CD14-positive monocyte (primary cell): ENCODE data around the gene RABGAP1. TPM values are rescaled to one million over a fixed set of nuclear protein-coding genes. Genes with fewer than 3 reads are reported as not detected.

Source experiments
- DNase-seq, 3 donors: peaks; one replicate each; pipeline ENCODE4 v3.0.0-alpha.2; 2011 to 2022
- H2AFZ ChIP-seq: 2 replicates; pipeline ENCODE4 v1.6.0; 2012; ENCODE audit warnings: mild to moderate bottlenecking, low read depth, low read length, inconsistent platforms; ENCODE audit not compliant: insufficient read depth, poor library complexity, severe bottlenecking
- H3K27ac ChIP-seq, 2 donors: 1 replicate in 1 of 2; 2 replicates in 1 of 2; pipeline ENCODE4 v1.5.1; 2012 to 2013; ENCODE audit warnings: low read length in 2 of 2, control low read depth in 1 of 2, inconsistent platforms in 1 of 2, low read depth in 1 of 2, mild to moderate bottlenecking in 1 of 2
- H3K27me3 ChIP-seq, 2 donors: one replicate each; pipeline versions ENCODE4 v1.6.0 to v1.6.1; 2011 to 2013; ENCODE audit warnings: low read length in 2 of 2; ENCODE audit not compliant: control insufficient read depth in 2 of 2, insufficient read depth in 2 of 2
- H3K36me3 ChIP-seq, 2 donors: replicated peaks in 1 of 2; 1 replicate in 1 of 2; 2 replicates in 1 of 2; pipeline versions ENCODE4 v1.5.1 to v1.6.1; 2012 to 2013; ENCODE audit warnings: low read length in 2 of 2, control low read depth in 1 of 2, inconsistent platforms in 1 of 2, mild to moderate bottlenecking in 1 of 2; ENCODE audit not compliant: insufficient read depth in 2 of 2, control insufficient read depth in 1 of 2
- H3K4me1 ChIP-seq, 2 donors: 1 replicate in 1 of 2; 2 replicates in 1 of 2; pipeline versions ENCODE4 v1.5.1 to v1.6.1; 2012 to 2013; ENCODE audit warnings: low read length in 2 of 2, control low read depth in 1 of 2, inconsistent platforms in 1 of 2, mild to moderate bottlenecking in 1 of 2, moderate library complexity in 1 of 2; ENCODE audit not compliant: insufficient read depth in 2 of 2, control insufficient read depth in 1 of 2
- H3K4me2 ChIP-seq: replicated peaks from 2 replicates; pipeline ENCODE3; 2012; ENCODE audit warnings: low read length, moderate library complexity, mild to moderate bottlenecking; ENCODE audit not compliant: poor library complexity, severe bottlenecking; ENCODE audit errors: extremely low read depth
- H3K4me3 ChIP-seq, 3 experiments: fragments of 200-600 bp in 1 of 3; sonication (generic) in 1 of 3; replicated peaks in 1 of 3; 1 replicate in 2 of 3; 2 replicates in 1 of 3; pipeline ENCODE4 v1.5.1; 2011 to 2013; ENCODE audit warnings: low read length in 3 of 3, mild to moderate bottlenecking in 3 of 3, control low read depth in 2 of 3, low read depth in 2 of 3, inconsistent platforms in 1 of 3, moderate library complexity in 1 of 3
- H3K79me2 ChIP-seq: 2 replicates; pipeline ENCODE4 v1.6.0; 2012; ENCODE audit warnings: mild to moderate bottlenecking, control low read depth, inconsistent platforms, low read length, moderate library complexity; ENCODE audit not compliant: insufficient read depth
- H3K9ac ChIP-seq: 2 replicates; pipeline ENCODE4 v1.6.0; 2017; ENCODE audit warnings: low read length, mild to moderate bottlenecking; ENCODE audit not compliant: insufficient read depth, poor library complexity, severe bottlenecking
- H3K9me3 ChIP-seq, 2 donors: replicated peaks in 1 of 2; 1 replicate in 1 of 2; 2 replicates in 1 of 2; pipeline versions ENCODE4 v1.5.1 to v1.6.1; 2012 to 2013; ENCODE audit warnings: low read length in 2 of 2, control low read depth in 1 of 2; ENCODE audit not compliant: control insufficient read depth in 1 of 2, insufficient read depth in 1 of 2
- H4K20me1 ChIP-seq: 2 replicates; pipeline ENCODE4 v1.6.0; 2012; ENCODE audit warnings: mild to moderate bottlenecking, low read length, control low read depth, moderate library complexity; ENCODE audit not compliant: insufficient read depth
- H3K27ac Mint-ChIP-seq, 7 donors: one replicate each; pipeline ENCODE4 v1.8.0; 2020; ENCODE audit warnings: mild to moderate bottlenecking in 7 of 7, mixed read lengths in 7 of 7, moderate library complexity in 6 of 7, inconsistent platforms in 2 of 7
- H3K27me3 Mint-ChIP-seq, 3 donors: one replicate each; pipeline ENCODE4 v1.8.0; 2021 to 2022; ENCODE audit warnings: low read depth in 3 of 3, mild to moderate bottlenecking in 3 of 3, mixed read lengths in 3 of 3, moderate library complexity in 3 of 3, inconsistent platforms in 1 of 3
- H3K36me3 Mint-ChIP-seq, 2 donors: one replicate each; pipeline ENCODE4 v1.8.0; 2020; ENCODE audit warnings: mixed read lengths in 2 of 2, inconsistent platforms in 1 of 2, mild to moderate bottlenecking in 1 of 2
- H3K4me1 Mint-ChIP-seq: one replicate; pipeline ENCODE4 v1.8.0; 2020; ENCODE audit warnings: mild to moderate bottlenecking, mixed read lengths
- H3K4me3 Mint-ChIP-seq, 2 donors: one replicate each; pipeline ENCODE4 v1.8.0; 2020; ENCODE audit warnings: mild to moderate bottlenecking in 2 of 2, mixed read lengths in 2 of 2, moderate library complexity in 1 of 2
- H3K9me3 Mint-ChIP-seq, 7 donors: one replicate each; pipeline ENCODE4 v1.8.0; 2020 to 2022; ENCODE audit warnings: mixed read lengths in 7 of 7, mild to moderate bottlenecking in 6 of 7, moderate library complexity in 6 of 7, inconsistent platforms in 2 of 7
- WGBS: methylation state at CpG from one replicate; pipeline ENCODE4 v1.1.5; 2013; ENCODE audit warnings: missing lambda C conversion rate; ENCODE audit not compliant: insufficient coverage; 5-methylcytosine and 5-hydroxymethylcytosine counted together
- intact Hi-C, 2 donors: fragments of 100-400 bp; cut with micrococcal nuclease; formaldehyde crosslinking; loops; one replicate each; pipeline versions ENCODE4 v1.15.0 to v1.15.1; 2023
- polyA plus RNA-seq, 3 donors: library from polyadenylated mRNA; depleted of rRNA in 1 of 3; unstranded in 2 of 3; stranded (reverse) in 1 of 3; fragments of 300-500 nt in 2 of 3; fragments of >200 nt in 1 of 3; fragmentation: Illumina TruSeq in 2 of 3; gene quantifications; 1 replicate in 2 of 3; 2 replicates in 1 of 3; pipeline ENCODE4 v1.2.3, GENCODE V29; 2012 to 2021
- TF ChIP-seq, protein P1 (sequence below): fragments of 200-600 bp; IDR thresholded peaks from one replicate; pipeline ENCODE4 v1.8.0; 2022; ENCODE audit warnings: antibody characterized with exemption, mild to moderate bottlenecking

Gene RABGAP1
- polyA plus RNA-seq, 3 donors = 14.7 to 24.1 (median 19.3) TPM

DNA sequence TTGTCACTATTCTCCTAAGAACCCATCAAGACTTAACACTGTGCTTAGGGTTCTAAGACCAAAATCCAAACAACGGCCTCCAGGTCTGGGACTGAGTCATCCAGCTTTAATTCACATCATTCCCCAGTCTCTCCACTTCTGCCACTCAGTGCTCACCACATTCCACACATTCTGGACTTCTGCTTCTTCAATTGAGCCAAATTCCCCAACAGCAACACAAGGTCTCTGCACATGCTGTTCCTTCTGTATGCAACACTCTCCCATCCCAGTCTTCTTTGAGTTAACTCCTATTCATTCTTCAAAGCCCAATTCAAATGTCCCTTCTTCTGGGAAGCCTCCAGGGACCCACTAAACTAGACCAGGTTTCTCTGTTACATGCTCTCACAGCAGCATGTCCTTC is 190.4 kb downstream of the RABGAP1 start:
- H3K27me3 ChIP-seq = no peaks in the 10 kb centered on the region
- H3K4me1 Mint-ChIP-seq = peaks cover 7% of the 10 kb centered on the region
- DNase-seq = no peak
- no peak overlapping the region for H2AFZ ChIP-seq
- no peak overlapping the region for H3K27ac ChIP-seq
- no peak overlapping the region for H3K4me3 ChIP-seq
- H3K9me3 Mint-ChIP-seq = no peaks in the 10 kb centered on the region
- H3K4me2 ChIP-seq = no peak overlapping the region
- no peaks in the 10 kb centered on the region for H4K20me1 ChIP-seq
- H3K9me3 ChIP-seq = no peaks in the 10 kb centered on the region
- H3K79me2 ChIP-seq = no peaks in the 10 kb centered on the region
- intact Hi-C loops = no loop called here
- TF ChIP-seq, protein P1, sequence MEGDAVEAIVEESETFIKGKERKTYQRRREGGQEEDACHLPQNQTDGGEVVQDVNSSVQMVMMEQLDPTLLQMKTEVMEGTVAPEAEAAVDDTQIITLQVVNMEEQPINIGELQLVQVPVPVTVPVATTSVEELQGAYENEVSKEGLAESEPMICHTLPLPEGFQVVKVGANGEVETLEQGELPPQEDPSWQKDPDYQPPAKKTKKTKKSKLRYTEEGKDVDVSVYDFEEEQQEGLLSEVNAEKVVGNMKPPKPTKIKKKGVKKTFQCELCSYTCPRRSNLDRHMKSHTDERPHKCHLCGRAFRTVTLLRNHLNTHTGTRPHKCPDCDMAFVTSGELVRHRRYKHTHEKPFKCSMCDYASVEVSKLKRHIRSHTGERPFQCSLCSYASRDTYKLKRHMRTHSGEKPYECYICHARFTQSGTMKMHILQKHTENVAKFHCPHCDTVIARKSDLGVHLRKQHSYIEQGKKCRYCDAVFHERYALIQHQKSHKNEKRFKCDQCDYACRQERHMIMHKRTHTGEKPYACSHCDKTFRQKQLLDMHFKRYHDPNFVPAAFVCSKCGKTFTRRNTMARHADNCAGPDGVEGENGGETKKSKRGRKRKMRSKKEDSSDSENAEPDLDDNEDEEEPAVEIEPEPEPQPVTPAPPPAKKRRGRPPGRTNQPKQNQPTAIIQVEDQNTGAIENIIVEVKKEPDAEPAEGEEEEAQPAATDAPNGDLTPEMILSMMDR = no peak
- no peaks in the 10 kb centered on the region for H3K36me3 ChIP-seq
- no peak overlapping the region for H3K27ac Mint-ChIP-seq
- H3K36me3 Mint-ChIP-seq = peaks cover 0 to 2% of the 10 kb centered on the region in 2 donors
- 100% methylated on average over 1 of the region's 1 CpG for WGBS
- no peak overlapping the region for H3K4me3 Mint-ChIP-seq
- no peak overlapping the region for H3K9ac ChIP-seq
- H3K27me3 Mint-ChIP-seq = no peaks in the 10 kb centered on the region
- H3K4me1 ChIP-seq = no peaks in the 10 kb centered on the region

DNA sequence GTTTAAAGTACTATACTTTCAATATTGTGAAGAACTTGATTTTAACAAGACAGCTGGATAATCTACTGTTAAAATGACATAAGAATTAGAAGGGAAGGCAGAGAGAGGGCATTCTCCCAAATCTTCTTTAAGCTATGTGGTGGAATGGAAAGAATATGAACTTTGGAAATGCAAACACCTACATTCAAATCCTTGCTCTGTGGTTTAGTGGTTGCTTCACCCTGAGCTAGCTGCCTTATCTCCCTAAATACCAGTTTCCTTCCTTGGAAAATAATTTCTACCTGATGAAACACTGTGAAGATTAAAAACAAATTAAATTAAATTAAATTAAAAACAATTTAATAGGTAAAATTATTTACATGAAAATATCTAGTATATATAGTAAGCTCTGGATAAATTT is 191.2 kb downstream of the RABGAP1 start:
- H3K36me3 ChIP-seq = no peaks in the 10 kb centered on the region
- H3K27me3 ChIP-seq = no peaks in the 10 kb centered on the region
- peaks cover 7% of the 10 kb centered on the region for H3K4me1 Mint-ChIP-seq
- no peaks in the 10 kb centered on the region for H4K20me1 ChIP-seq
- H3K4me3 Mint-ChIP-seq = no peak overlapping the region
- no peaks in the 10 kb centered on the region for H3K9me3 Mint-ChIP-seq
- TF ChIP-seq, protein P1 = no peak
- no peaks in the 10 kb centered on the region for H3K79me2 ChIP-seq
- no peak overlapping the region for H3K9ac ChIP-seq
- no peak for DNase-seq
- H2AFZ ChIP-seq = no peak overlapping the region
- H3K9me3 ChIP-seq = no peaks in the 10 kb centered on the region
- no peaks in the 10 kb centered on the region for H3K27me3 Mint-ChIP-seq
- H3K4me1 ChIP-seq = no peaks in the 10 kb centered on the region
- H3K4me2 ChIP-seq = no peak overlapping the region
- no peak overlapping the region for H3K27ac ChIP-seq
- H3K4me3 ChIP-seq = no peak overlapping the region
- peaks cover 0 to 2% of the 10 kb centered on the region in 2 donors for H3K36me3 Mint-ChIP-seq
- intact Hi-C loops = no loop called here
- no peak overlapping the region for H3K27ac Mint-ChIP-seq
